RWPE2 (cell line): ENCODE results near the gene CFDP1.

Experiments
- ATAC-seq: fragments of 200-7000 bp; cut with Tn5 transposase; 3 replicates; pipeline ENCODE4 v1.9.1; 2021; ENCODE audit warnings: low read depth
- DNase-seq: peaks from one replicate; pipeline ENCODE4 v3.0.0-alpha.2; 2020; ENCODE audit warnings: low spot score
- H3K27ac ChIP-seq: fragments of 450-650 bp; 2 replicates; pipeline ENCODE4 v1.5.1; 2017; ENCODE audit warnings: mild to moderate bottlenecking; ENCODE audit not compliant: poor library complexity, severe bottlenecking
- H3K27me3 ChIP-seq: fragments of 250-450 bp; sonication (Bioruptor Pico); 2 replicates; pipeline ENCODE4 v1.5.1; 2021; ENCODE audit warnings: mild to moderate bottlenecking, moderate library complexity; ENCODE audit not compliant: insufficient read depth, poor library complexity, severe bottlenecking
- H3K36me3 ChIP-seq: fragments of 250-450 bp; sonication (Bioruptor Pico); 2 replicates; pipeline ENCODE4 v1.5.1; 2020; ENCODE audit warnings: low read depth, mild to moderate bottlenecking, moderate library complexity
- H3K4me1 ChIP-seq: fragments of 250-450 bp; sonication (Bioruptor Pico); 2 replicates; pipeline ENCODE4 v1.5.1; 2021; ENCODE audit warnings: mild to moderate bottlenecking, moderate library complexity; ENCODE audit not compliant: insufficient read depth, poor library complexity, severe bottlenecking
- H3K4me3 ChIP-seq: fragments of 250-450 bp; sonication (Bioruptor Pico); 2 replicates; pipeline ENCODE4 v1.5.1; 2021; ENCODE audit warnings: mild to moderate bottlenecking, moderate library complexity; ENCODE audit not compliant: severe bottlenecking
- H3K9me3 ChIP-seq: fragments of 250-450 bp; sonication (Bioruptor Pico); 2 replicates; pipeline ENCODE4 v1.5.1; 2021; ENCODE audit warnings: mild to moderate bottlenecking, moderate library complexity; ENCODE audit not compliant: severe bottlenecking
- CTCF ChIP-seq: fragments of 450-650 bp; IDR thresholded peaks from one replicate; pipeline ENCODE4 v1.5.1; 2017; ENCODE audit warnings: mild to moderate bottlenecking, moderate library complexity; ENCODE audit not compliant: poor library complexity, severe bottlenecking

Gene CFDP1

GRCh38 chr16:75296606-75297005, 136.7 kb downstream of the CFDP1 start:
- Histone ChIP-seq H3K4me3 (no peak overlapping the region), H3K36me3 (peaks cover 49% of the 10 kb centered on the region), H3K4me1 (no peaks in the 10 kb centered on the region), H3K27me3 (no peaks in the 10 kb centered on the region), H3K9me3 (no peaks in the 10 kb centered on the region), H3K27ac (no peak overlapping the region)
- ATAC-seq (no peak), DNase-seq (no peak)
- TF ChIP-seq CTCF = no peak

- TF ChIP-seq CTCF = no peak
- no peak for ATAC-seq
- DNase-seq = no peak
- H3K4me3 ChIP-seq = no peak overlapping the region
- no peaks in the 10 kb centered on the region for H3K4me1 ChIP-seq
- no peak overlapping the region for H3K27ac ChIP-seq
- H3K27me3 ChIP-seq = no peaks in the 10 kb centered on the region
- H3K9me3 ChIP-seq = no peaks in the 10 kb centered on the region
- H3K36me3 ChIP-seq = peaks cover 41% of the 10 kb centered on the region
Measured at GRCh38 chr16:75294773-75295459, 138.4 kb downstream of the CFDP1 start.

GRCh38 chr16:75293772-75294171, 139.5 kb downstream of the CFDP1 start:
- no peak for ATAC-seq
- DNase-seq = no peak
- no peak overlapping the region for H3K4me3 ChIP-seq
- peaks cover 5% of the 10 kb centered on the region for H3K4me1 ChIP-seq
- no peaks in the 10 kb centered on the region for H3K27me3 ChIP-seq
- no peak for TF ChIP-seq CTCF
- H3K9me3 ChIP-seq = no peaks in the 10 kb centered on the region
- peaks cover 37% of the 10 kb centered on the region for H3K36me3 ChIP-seq
- H3K27ac ChIP-seq = no peak overlapping the region

- Histone ChIP-seq H3K4me1 (peaks cover 8% of the 10 kb centered on the region), H3K4me3 (no peak overlapping the region), H3K27me3 (no peaks in the 10 kb centered on the region), H3K9me3 (no peaks in the 10 kb centered on the region), H3K27ac (no peak overlapping the region), H3K36me3 (peaks cover 37% of the 10 kb centered on the region)
- ATAC-seq (no peak), DNase-seq (no peak)
- no peak for TF ChIP-seq CTCF
Measured at GRCh38 chr16:75293173-75293572, 140.1 kb downstream of the CFDP1 start.

- Histone ChIP-seq H3K9me3 (no peaks in the 10 kb centered on the region), H3K4me3 (no peak overlapping the region), H3K27ac (no peak overlapping the region), H3K36me3 (peaks cover 35% of the 10 kb centered on the region), H3K27me3 (no peaks in the 10 kb centered on the region), H3K4me1 (peaks cover 9% of the 10 kb centered on the region)
- ATAC-seq = no peak
- no peak for TF ChIP-seq CTCF
- DNase-seq = no peak
Measured at GRCh38 chr16:75292691-75293090, 140.6 kb downstream of the CFDP1 start.
